ENCODE data around the gene PTH1R. TPM values are rescaled to one million over a fixed set of nuclear protein-coding genes. Genes with fewer than 3 reads are reported as not detected.

PTH1R gene
- polyA plus RNA-seq, 1 donor: 10.0 TPM

DNA sequence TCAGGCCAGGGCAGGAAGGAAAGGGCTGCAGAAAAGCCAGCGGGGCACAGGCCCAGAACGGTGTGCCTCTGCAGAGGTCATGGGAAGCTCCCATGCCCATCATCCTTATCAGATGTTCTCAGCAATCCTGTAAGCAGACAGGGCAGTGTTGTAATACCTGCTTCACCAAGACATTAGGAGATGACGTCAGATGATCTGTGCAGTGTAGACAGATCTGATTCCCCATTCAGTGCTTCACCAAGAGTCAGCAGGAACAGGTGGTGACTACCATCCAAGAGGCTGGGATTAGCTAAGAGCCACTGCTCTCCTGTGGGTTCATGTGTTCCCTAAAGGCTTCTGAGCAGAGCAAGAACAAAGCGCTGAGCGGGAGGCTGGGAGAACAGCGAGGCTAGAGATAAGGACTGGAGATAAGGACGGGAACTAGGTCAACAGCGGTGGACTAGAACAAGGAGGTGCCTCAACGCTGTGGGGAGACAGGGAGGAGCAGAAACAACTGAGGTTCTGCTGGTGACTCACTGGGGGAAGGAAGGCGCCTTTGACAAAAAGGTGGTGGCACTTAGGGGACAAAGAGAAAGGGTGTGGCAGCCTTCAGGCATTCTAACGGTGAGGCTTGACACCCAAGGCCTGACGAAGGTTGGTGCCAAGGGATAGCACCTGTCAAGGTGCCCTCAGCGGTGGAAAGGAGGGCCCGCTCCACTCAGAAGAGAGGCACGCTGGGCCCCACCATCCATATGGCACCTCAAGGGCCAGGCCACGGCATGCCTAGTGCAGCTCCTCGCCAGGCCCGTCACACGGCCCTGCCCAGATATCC, 70.7 kb downstream of the PTH1R start:
- no peak for DNase-seq

DNA sequence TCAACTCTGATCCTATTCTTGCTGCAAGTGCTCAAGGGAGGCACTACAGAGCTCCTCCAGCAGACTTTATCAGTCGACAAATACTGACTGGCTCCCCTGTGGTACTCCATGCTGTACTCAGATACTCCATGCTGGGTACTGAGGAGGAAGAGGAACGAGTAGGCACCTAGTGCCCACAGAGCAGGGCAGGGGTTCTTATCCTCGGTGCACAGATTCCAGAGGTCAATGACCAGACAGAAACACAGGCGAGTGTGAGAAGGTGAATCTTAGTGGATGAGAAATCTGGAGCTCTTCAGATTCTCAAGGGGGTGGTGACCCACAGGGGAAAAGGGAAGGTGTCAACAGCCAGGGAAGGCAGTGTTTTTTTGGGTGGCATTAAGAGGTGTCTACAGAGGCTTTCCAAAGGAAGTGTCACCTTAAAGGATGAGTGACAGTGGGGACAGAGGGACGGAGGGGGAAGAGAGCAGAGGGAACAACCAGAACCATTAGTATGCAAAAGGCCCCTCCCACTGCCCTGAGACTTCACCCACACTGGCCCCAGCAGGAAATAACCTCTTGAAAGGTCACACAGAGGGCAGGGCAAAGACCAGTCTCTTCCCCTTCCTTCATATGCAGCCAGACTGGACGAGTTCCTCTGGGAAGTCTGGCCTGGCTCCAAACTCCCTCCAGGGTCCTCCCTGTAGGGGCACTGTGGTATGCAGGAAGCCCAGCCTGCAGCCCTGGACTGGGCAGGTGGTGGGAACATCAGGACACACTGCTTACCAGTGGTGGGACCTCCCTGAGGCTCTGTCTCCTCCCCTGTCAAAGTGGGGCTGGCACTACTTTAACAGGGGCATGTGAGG, 71.5 kb downstream of the PTH1R start:
- DNase-seq: no peak

DNA sequence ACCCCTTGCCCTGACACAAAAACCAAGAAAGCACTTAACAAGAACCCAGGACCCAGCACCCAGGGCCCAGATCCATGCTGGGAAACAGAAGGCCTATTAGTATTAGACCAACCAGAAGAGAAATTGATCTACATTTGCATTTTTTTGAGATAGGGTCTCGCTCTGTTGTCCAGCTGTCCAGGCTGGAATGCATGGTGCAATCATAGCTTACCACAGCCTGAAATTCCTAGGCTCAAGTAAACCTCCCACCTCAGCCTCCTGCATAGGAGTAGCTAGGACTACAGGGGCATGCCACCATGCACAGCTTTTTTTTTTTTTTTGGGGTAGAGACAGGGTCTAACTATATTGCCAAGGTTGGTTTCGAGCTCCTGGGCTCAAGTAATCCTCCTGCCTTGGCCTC, 72.7 kb downstream of the PTH1R start:
- DNase-seq: no peak

DNA sequence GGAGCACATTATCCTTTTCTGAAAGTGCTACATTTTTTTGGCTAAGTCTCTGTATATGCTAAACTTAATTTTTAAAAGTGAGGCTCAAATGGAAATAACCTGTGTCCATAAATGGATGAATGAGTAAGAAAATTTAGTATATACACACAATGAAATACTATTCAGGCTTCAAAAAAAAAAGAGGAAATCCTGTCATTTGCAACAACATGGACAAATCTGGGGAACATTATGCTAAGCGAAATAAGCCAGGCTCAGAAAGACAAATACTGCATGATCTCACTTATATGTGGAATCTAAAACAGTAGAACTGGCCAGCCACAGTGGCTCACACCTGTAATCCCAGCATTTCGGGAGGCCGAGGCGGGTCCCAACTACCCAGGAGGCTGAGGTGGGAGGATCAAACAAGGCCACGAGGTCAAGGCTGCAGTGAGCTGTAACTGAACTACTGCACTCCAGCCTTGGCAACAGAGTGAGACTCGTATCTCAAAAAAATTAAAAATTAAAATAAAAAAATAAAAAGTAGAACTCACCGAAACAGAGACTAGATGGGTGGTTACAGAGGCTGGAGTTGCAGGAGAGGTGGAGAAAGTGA, 73.2 kb downstream of the PTH1R start:
- no peak for DNase-seq

DNA sequence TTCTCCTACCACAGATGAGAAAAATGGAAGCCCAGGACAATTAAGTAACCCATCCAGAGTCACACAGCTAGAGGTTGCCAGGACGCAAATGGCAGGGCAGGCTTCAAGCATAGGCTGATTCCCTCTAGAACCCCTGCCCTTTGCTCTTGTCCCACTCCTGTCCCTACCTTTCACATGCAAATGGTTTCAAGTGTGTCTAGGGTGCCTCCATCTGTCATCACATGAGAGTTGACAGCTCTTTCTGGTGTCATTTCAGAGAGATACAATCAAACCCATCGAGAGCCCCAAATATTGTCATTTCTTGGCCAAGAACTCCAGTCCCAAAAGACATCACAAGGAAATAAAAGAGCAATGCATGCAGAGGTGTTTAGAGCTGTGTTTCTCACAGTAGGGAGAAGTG, 75.3 kb downstream of the PTH1R start:
- no peak for DNase-seq

Other genes starting within 250 kb of the PTH1R start
- gene ALS2CL, start 184.0 kb upstream of the PTH1R start, polyA plus RNA-seq (ENCODE audit: insufficient read length): 6.3 TPM
- 0.63 TPM for gene TMIE, start 176.3 kb upstream of the PTH1R start, polyA plus RNA-seq (ENCODE audit: insufficient read length)
- gene PRSS50, start 159.9 kb upstream of the PTH1R start, polyA plus RNA-seq (ENCODE audit: insufficient read length): not detected
- gene MYL3, start 14.3 kb upstream of the PTH1R start, polyA plus RNA-seq (ENCODE audit: insufficient read length): 167 TPM
- gene CCDC12, start 99.0 kb downstream of the PTH1R start, polyA plus RNA-seq (ENCODE audit: insufficient read length): 38.7 TPM
- gene NBEAL2, start 101.9 kb downstream of the PTH1R start, polyA plus RNA-seq (ENCODE audit: insufficient read length): 15.8 TPM